Esophagus muscularis mucosa (tissue), 2 donors: ENCODE data around the gene USP28.

ENCODE experiments used
- POLR2A ChIP-seq: fragments of 450-650 bp; IDR thresholded peaks from one replicate; pipeline ENCODE4 v1.6.1; 2017; ENCODE audit warnings: antibody characterized with exemption, moderate library complexity, mild to moderate bottlenecking, low read depth
- POLR2AphosphoS5 ChIP-seq, 2 donors: sonication (generic); formaldehyde crosslinking; IDR thresholded peaks; one replicate each; pipeline ENCODE4 v1.6.1; 2017; ENCODE audit warnings: antibody characterized with exemption in 2 of 2

DNA sequence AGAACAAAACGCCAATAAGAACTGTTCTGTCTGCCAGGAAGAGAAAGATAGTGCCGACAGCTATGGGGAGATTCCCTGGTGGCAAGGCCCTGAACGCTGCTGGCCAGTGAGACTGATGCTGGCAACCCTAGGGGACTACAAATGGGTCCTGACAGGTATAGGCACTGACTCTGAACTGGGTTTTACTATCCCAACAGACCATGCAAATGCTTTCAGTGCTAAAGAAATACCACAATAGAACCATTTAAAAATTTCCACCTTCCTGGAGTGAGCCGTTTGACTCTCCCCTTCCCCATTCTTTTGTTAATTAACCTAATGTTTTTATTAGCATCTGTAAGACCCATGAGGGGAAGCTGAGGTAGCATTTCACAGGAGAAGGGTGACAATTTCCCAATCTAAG is 25.7 kb downstream of the USP28 start:
- TF ChIP-seq POLR2A (no peak), POLR2AphosphoS5 (IDR thresholded peaks at IDR 0.05) (no peak)
